Ureter (tissue), 1 donor: ENCODE data around the gene ZNF416. TPM values are rescaled to one million over a fixed set of nuclear protein-coding genes. Genes with fewer than 3 reads are reported as not detected.

Experiments used
- DNase-seq: peaks from one replicate; pipeline ENCODE4 v3.0.0-alpha.2; 2020; ENCODE audit warnings: low spot score
- total RNA-seq: library from RNA; stranded (reverse); gene quantifications from one replicate; pipeline ENCODE4 v1.2.4, GENCODE V29; 2023
- donor health status: DM: yes; HTN: yes; CAD: no.

ZNF416 gene
- total RNA-seq = 8.6 TPM

GRCh38 chr19:57578487-57579205, at the start of gene ZNF416:
Gene ZNF416 (minus strand): TSS chr19:57578911. CDS start chr19:57578704, 207 bp downstream.
- peak; percentile 98 for DNase-seq

DNA sequence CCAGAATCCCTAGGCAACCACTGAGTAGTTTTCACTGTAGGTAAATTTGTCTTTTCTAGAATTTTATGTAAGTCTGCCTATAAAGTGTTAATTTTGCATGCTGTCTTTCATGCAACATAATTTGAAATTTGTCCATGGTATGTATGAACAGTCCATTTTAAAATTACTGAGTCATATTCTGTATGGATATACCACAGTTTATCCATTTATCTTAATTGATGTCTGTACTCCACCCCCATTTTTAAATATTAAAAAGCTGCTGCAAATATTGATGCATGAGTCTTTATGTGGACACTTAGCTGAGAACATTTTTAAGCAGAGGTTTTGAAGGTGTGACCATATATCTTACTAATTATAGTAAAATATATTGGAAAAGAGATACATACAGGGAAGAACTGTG, 44.4 kb upstream of the ZNF416 start:
- DNase-seq = no peak

DNA sequence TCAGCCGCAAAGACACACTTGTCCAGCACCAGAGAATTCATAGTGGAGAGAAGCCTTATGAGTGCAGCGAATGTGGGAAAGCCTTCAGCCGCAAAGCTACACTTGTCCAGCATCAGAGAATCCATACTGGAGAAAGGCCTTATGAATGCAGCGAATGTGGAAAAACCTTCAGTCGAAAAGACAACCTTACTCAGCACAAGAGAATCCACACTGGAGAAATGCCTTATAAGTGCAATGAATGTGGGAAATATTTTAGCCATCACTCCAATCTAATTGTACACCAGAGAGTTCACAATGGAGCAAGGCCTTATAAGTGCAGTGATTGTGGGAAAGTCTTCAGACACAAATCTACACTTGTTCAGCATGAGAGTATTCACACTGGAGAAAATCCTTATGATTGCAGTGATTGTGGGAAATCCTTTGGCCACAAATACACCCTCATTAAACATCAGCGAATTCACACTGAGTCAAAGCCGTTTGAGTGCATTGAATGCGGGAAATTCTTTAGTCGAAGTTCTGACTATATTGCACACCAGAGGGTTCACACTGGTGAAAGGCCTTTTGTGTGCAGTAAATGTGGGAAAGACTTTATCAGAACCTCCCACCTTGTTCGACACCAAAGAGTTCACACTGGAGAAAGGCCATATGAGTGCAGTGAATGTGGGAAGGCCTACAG, 42.1 kb upstream of the ZNF416 start:
- no peak for DNase-seq

GRCh38 chr19:57615346-57615745, 36.6 kb upstream of the ZNF416 start:
- DNase-seq = no peak

DNA sequence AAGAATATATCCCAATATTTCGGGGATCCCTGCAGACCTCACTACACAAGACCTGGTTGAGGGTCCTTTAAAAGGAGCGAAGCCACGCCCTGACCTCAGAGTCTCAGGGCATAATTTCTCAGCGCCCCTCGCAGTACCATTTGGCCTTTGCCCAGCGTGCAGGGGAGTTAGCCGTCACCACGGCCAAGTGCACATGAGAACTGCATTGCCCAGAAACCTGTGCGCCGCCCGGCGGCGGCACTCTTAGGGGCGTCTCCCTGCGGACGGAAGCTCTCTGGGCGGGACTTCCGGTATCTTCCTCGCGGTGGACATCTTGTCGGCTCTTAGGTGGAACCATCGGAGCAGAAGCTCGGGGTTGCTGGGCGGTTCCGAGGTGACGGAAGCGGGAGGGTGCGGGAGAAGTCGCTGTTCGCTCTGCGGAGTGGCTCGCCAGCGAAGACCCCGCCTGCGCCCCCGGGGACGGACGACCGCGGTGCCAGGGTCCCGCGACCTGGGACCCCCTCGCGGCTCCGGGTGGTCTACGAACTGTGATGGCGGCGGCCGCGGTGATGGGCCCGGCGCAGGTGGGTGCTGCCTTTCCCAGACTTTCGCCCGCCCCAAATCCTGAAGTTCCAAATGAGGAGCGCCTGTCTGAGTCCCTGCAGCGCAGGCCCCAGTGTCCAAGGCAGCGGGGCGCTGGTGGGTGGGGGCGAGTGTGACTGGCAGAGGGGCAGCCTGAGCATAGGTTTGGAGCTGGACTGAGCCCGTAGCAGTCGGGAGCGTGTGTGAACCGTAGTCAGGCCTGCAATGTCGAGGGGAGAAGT, 35.4 kb upstream of the ZNF416 start, which contains the start of gene ZNF134:
TSS of gene ZNF134 (plus strand) at position 302 of the 803 bp plus-strand sequence. CDS start 5,227 bp downstream, outside the sequence.
- peak; percentile 92 for DNase-seq

GRCh38 chr19:57611113-57611512, 32.4 kb upstream of the ZNF416 start:
- no peak for DNase-seq

- no peak for DNase-seq
Measured at GRCh38 chr19:57606931-57607330, 28.2 kb upstream of the ZNF416 start.

GRCh38 chr19:57599761-57600383, 21.2 kb upstream of the ZNF416 start, which contains the start of gene ZNF530:
Gene ZNF530 (plus strand): TSS chr19:57599885. CDS start chr19:57604346, 4,461 bp downstream.
- peak; percentile 95 for DNase-seq

- DNase-seq = no peak
Measured at GRCh38 chr19:57599377-57599760, 20.7 kb upstream of the ZNF416 start.

- no peak for DNase-seq
Measured at GRCh38 chr19:57587529-57587928, 8.8 kb upstream of the ZNF416 start.

GRCh38 chr19:57583521-57584416, 5.1 kb upstream of the ZNF416 start, which contains the start of gene ZIK1:
Gene ZIK1 (plus strand): TSS chr19:57584145. CDS start chr19:57584357, 212 bp downstream.
- peak; percentile 95 for DNase-seq

DNA sequence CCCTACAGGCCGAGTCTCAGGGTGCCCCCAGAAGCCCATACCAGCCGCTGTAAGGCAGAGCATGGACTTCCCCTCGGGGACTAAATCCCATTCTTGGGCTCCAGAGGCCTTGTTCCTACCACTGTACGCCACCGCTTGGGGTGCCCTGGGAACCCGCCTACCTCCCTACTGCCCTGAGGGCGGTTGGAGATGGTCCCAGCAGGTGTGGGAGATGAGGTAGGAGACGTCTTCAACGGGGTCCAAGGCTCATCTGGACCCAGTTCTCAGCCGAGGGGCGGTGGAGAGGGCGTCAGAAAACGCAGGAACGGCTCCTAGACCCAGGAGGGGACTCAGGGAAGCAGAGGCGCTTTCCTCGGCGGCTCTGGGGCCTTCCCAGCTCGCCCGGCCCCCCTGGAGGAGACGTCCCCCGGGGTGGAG, 4.4 kb upstream of the ZNF416 start:
- no peak for DNase-seq

- no peak for DNase-seq
Measured at GRCh38 chr19:57576661-57577060, 2.0 kb downstream of the ZNF416 start.

- DNase-seq = no peak
Measured at GRCh38 chr19:57572415-57572947, 6.2 kb downstream of the ZNF416 start.

GRCh38 chr19:57570707-57571106, 8.0 kb downstream of the ZNF416 start:
- no peak for DNase-seq

GRCh38 chr19:57566396-57567265, 12.1 kb downstream of the ZNF416 start:
- DNase-seq = no peak

DNA sequence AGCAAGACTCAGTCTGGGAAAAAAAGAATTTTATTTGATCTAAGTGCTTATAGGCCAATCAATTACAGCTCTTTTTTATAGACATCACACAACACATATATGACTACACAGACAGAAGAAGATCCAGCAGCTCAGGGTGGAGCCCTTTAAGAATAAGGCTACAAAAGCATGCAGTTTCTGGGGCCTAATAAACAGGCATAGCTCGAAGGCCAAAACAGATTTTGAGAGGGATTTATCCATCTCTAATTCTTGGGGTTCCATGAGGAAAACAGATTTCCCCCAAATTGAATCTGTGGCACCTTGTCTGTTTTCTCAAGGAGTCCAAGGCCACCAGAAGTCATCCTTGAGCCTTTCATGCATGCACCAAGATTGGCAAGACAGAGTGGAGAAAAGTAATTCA, 15.2 kb downstream of the ZNF416 start:
- DNase-seq = no peak

DNA sequence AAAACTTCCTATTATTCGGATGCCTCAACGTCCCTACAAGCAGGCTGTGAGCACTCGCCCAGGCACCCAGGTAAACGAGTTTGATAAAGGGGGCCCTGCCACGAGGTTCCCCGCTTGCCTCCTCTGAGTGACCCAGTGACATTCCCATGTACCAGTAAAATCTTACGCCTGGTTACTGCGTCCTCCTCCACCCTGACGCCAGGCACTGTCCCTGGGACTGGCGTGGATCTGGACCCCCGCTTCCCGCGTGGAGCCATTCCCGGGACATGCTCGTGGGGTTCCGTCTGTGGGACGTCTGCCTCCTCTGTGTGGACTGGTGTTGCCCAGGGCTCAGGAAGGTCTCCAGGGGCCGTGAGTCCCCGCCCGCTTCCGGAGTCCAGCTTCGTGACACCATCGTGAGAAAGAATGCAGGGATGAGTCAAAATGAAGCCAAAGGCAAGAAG, 18.6 kb downstream of the ZNF416 start:
- DNase-seq = no peak

DNA sequence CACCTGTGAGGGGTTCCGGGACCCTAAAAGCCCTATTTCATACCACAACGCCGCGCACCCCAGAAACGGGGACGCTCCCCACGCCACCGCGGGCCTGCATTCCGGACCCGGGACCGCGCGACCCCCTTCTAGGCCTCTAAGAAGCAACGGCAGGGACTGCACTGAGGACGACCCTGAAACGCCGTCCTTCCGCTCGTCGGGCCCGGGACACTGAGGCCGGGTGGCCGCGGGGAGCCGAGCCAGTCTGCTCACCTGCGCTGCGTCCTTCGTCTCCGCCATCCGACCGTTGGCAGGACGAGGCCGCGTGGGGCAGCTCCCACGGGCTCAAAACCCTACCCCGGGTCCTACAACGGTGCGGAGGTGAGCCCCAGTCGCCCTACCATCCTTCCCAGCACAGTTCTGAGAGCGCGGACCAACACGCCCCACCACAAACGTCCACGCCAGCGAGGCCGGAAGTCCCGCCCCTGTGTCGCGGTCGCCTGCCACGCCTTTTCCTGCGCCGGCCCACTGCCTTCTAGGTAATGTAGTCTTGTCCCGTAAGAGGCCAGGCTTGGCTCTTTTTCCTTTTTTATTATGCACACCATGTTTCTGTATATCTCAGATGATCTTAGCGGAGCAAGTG, 19.2 kb downstream of the ZNF416 start, which contains the start of gene ZNF550:
TSS of gene ZNF550 (minus strand) at position 460 of the 622 bp plus-strand sequence. CDS start at position 279, 181 bp downstream.
- peak; percentile 92 for DNase-seq
